ENCODE results near the gene CRACR2B.

- TF ChIP-seq CTCF (IDR thresholded peaks at IDR 0.05; ENCODE audit: low read length) (no peak), EZH2 (optimal IDR thresholded peaks at IDR 0.05; ENCODE audit: low read depth, low read length) (no peak), EZH2phosphoT487 (IDR thresholded peaks at IDR 0.05; ENCODE audit: low read length) (no peak)
Measured at GRCh38 chr11:812390-812789, 15.3 kb upstream of the CRACR2B start.
